Thoracic aorta (tissue), 2 donors: ENCODE measurements around the gene MISP. TPM values are rescaled to one million over a fixed set of nuclear protein-coding genes. Genes with fewer than 3 reads are reported as not detected.
A peak's percentile ranks its signal among the peaks of the same experiment; 100 is the strongest.

Source experiments
- ATAC-seq: fragments of 150-250 bp; one replicate; pipeline ENCODE4 v1.8.0; 2017; ENCODE audit warnings: low read depth; ENCODE audit not compliant: insufficient number of reproducible peaks, low FRiP score
- DNase-seq: peaks from one replicate; pipeline ENCODE4 v3.0.0-alpha.2; 2020; ENCODE audit warnings: low spot score
- H3K27ac ChIP-seq, 2 donors: fragments of 200-600 bp; sonication (generic); 1 replicate in 1 of 2; 2 replicates in 1 of 2; pipeline ENCODE4 v1.5.1; 2016; ENCODE audit warnings: mild to moderate bottlenecking in 2 of 2, moderate library complexity in 2 of 2
- H3K27me3 ChIP-seq: fragments of 200-600 bp; sonication (generic); replicated peaks from 2 replicates; pipeline ENCODE4 v1.6.0; 2016; ENCODE audit warnings: mild to moderate bottlenecking; ENCODE audit not compliant: insufficient read depth
- H3K36me3 ChIP-seq: fragments of 200-600 bp; sonication (generic); one replicate; pipeline ENCODE4 v1.5.1; 2016
- H3K4me1 ChIP-seq, 2 donors: fragments of 200-600 bp; sonication (generic); 1 replicate in 1 of 2; 2 replicates in 1 of 2; pipeline versions ENCODE4 v1.5.1 to v1.6.0; 2016; ENCODE audit warnings: low read depth in 2 of 2, mild to moderate bottlenecking in 1 of 2; ENCODE audit not compliant: control insufficient read depth in 1 of 2
- H3K4me3 ChIP-seq: fragments of 200-600 bp; sonication (generic); 2 replicates; pipeline ENCODE4 v1.5.1; 2016; ENCODE audit warnings: mild to moderate bottlenecking
- H3K9me3 ChIP-seq: fragments of 200-600 bp; sonication (generic); 2 replicates; pipeline ENCODE4 v1.5.1; 2016
- CTCF ChIP-seq: fragments of 200-600 bp; sonication (generic); IDR thresholded peaks from one replicate; pipeline ENCODE4 v1.5.1; 2019; ENCODE audit warnings: antibody characterized with exemption
- total RNA-seq, 2 donors: library from RNA; depleted of rRNA; stranded (reverse); fragments of >200 nt; gene quantifications; one replicate each; pipeline versions ENCODE4 v1.1.0 to v1.2.3, GENCODE V29; 2016

The MISP gene
- total RNA-seq, 2 donors from 2014 or later = 2.2 TPM; not detected in 1

- ATAC-seq (no peak), DNase-seq (no peak)
- Histone ChIP-seq H3K4me1 (peaks cover 0 to 7% of the 10 kb centered on the region in 2 donors), H3K27me3 (no peaks in the 10 kb centered on the region), H3K36me3 (no peaks in the 10 kb centered on the region), H3K4me3 (no peak overlapping the region), H3K27ac (no peak overlapping the region), H3K9me3 (no peaks in the 10 kb centered on the region)
- no peak for TF ChIP-seq CTCF
Observed at GRCh38 chr19:772730-773436, 22.0 kb downstream of the MISP start.

GRCh38 chr19:776549-776948 is 25.6 kb downstream of the MISP start:
- H3K4me1 ChIP-seq = no peaks in the 10 kb centered on the region
- no peaks in the 10 kb centered on the region for H3K36me3 ChIP-seq
- ATAC-seq = no peak
- no peaks in the 10 kb centered on the region for H3K27me3 ChIP-seq
- no peak for TF ChIP-seq CTCF
- no peaks in the 10 kb centered on the region for H3K9me3 ChIP-seq
- no peak overlapping the region for H3K27ac ChIP-seq
- no peak overlapping the region for H3K4me3 ChIP-seq
- DNase-seq = no peak

- Histone ChIP-seq H3K27ac (peak overlapping the region; percentile 43 to 63), H3K27me3 (no peaks in the 10 kb centered on the region), H3K4me1 (peaks cover 3 to 8% of the 10 kb centered on the region in 2 donors), H3K9me3 (no peaks in the 10 kb centered on the region), H3K36me3 (no peaks in the 10 kb centered on the region), H3K4me3 (no peak overlapping the region)
- TF ChIP-seq CTCF = no peak
- DNase-seq = no peak
- ATAC-seq = peak; percentile 47
Observed at GRCh38 chr19:778910-779653, 28.2 kb downstream of the MISP start.

- ATAC-seq (no peak), DNase-seq (no peak)
- Histone ChIP-seq H3K27ac (no peak overlapping the region), H3K36me3 (no peaks in the 10 kb centered on the region), H3K4me3 (no peak overlapping the region), H3K27me3 (no peaks in the 10 kb centered on the region), H3K9me3 (no peaks in the 10 kb centered on the region), H3K4me1 (peaks cover 3 to 8% of the 10 kb centered on the region in 2 donors)
- no peak for TF ChIP-seq CTCF
Observed at GRCh38 chr19:780935-781334, 30.0 kb downstream of the MISP start.

GRCh38 chr19:781800-782184 is 30.9 kb downstream of the MISP start:
- Histone ChIP-seq H3K36me3 (no peaks in the 10 kb centered on the region), H3K27ac (no peak overlapping the region), H3K27me3 (no peaks in the 10 kb centered on the region), H3K4me1 (peaks cover 3 to 8% of the 10 kb centered on the region in 2 donors), H3K4me3 (no peak overlapping the region), H3K9me3 (no peaks in the 10 kb centered on the region)
- TF ChIP-seq CTCF = no peak
- ATAC-seq (no peak), DNase-seq (no peak)
